Activated B cell treated with CpG ODN at 0.5 μM for 24 hours (primary cell): ENCODE measurements around the gene HEMK1. TPM values are rescaled to one million over a fixed set of nuclear protein-coding genes. Genes with fewer than 3 reads are reported as not detected.

Source experiments
- ATAC-seq: fragments of 200-7000 bp; cut with Tn5 transposase; one replicate; pipeline ENCODE4 v1.10.0; 2021; ENCODE audit warnings: low read depth, mild to moderate bottlenecking, moderate library complexity
- CTCF ChIA-PET: fragments of 350-600 bp; sonication (Branson Sonifier 250); formaldehyde crosslinking; loops from one replicate; lab custom pipeline; 2021; ENCODE audit warnings: antibody characterized with exemption; lab: Charles Lee
- POLR2A ChIA-PET: fragments of 350-600 bp; sonication (Branson Sonifier 250); formaldehyde crosslinking; loops from one replicate; lab custom pipeline; 2021; ENCODE audit warnings: antibody characterized with exemption; lab: Charles Lee
- DNase-seq: peaks from one replicate; pipeline ENCODE4 v3.0.0; 2022
- H3K27ac Mint-ChIP-seq: one replicate; pipeline ENCODE4 v1.8.0; 2020; ENCODE audit warnings: mixed read lengths
- H3K27me3 Mint-ChIP-seq: one replicate; pipeline ENCODE4 v1.8.0; 2021; ENCODE audit warnings: mixed read lengths
- H3K36me3 Mint-ChIP-seq: one replicate; pipeline ENCODE4 v1.8.0; 2021; ENCODE audit warnings: low read depth, mixed read lengths
- H3K4me1 Mint-ChIP-seq: one replicate; pipeline ENCODE4 v1.8.0; 2021; ENCODE audit warnings: mixed read lengths
- H3K4me3 Mint-ChIP-seq: one replicate; pipeline ENCODE4 v1.8.0; 2020; ENCODE audit warnings: mild to moderate bottlenecking, mixed read lengths
- H3K9me3 Mint-ChIP-seq: one replicate; pipeline ENCODE4 v1.8.0; 2020; ENCODE audit warnings: mixed read lengths
- intact Hi-C: fragments of 100-400 bp; cut with micrococcal nuclease; formaldehyde crosslinking; loops from one replicate; pipeline ENCODE4 v1.15.1; 2024
- total RNA-seq: library from RNA; stranded (reverse); gene quantifications from 2 replicates; pipeline ENCODE4 v1.2.3, GENCODE V29; 2022
- TF ChIP-seq, protein P1 (sequence below): fragments of 200-600 bp; IDR thresholded peaks from one replicate; pipeline ENCODE4 v1.8.0; 2022; ENCODE audit warnings: antibody characterized with exemption, mild to moderate bottlenecking

HEMK1 gene
- total RNA-seq, 1 donor from 2014 or later = 26.9 TPM

DNA sequence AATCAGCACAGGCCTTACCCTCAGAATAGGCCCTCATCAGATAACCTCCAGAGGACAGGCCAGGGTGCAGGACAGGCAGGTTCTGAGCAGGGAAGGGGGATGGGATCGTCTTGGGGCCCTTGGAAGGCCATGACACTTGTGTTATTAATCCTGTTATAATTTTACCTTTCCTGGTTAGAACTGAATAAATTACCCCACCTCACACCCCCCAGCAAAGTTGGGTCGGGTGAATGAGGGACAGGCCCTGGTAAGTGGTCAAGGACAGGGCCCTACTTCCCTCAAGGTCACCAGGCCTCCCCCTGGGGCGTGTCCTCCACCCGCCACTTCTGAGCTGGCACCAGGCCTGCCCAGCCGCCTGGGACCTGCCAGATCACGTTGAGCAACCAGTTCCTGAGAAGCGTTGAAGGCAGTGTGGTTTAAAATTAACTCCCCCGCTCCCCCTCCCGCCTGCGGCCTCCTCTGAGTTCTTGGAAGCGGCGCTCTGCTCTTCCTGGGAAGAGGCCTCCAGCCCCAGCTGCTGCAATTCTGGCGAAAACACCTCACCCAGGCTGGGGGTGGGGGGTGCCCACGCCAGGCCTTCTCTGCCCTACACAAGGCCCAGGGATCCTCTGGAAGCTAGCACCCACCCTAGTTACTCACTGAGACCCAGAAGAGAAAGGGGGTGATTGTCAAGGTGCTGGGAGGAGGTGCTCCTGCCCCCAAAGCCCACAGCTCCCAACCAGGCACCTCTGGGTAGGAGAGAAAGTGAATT, 31.7 kb downstream of the HEMK1 start:
- peak; percentile 61 for ATAC-seq

DNA sequence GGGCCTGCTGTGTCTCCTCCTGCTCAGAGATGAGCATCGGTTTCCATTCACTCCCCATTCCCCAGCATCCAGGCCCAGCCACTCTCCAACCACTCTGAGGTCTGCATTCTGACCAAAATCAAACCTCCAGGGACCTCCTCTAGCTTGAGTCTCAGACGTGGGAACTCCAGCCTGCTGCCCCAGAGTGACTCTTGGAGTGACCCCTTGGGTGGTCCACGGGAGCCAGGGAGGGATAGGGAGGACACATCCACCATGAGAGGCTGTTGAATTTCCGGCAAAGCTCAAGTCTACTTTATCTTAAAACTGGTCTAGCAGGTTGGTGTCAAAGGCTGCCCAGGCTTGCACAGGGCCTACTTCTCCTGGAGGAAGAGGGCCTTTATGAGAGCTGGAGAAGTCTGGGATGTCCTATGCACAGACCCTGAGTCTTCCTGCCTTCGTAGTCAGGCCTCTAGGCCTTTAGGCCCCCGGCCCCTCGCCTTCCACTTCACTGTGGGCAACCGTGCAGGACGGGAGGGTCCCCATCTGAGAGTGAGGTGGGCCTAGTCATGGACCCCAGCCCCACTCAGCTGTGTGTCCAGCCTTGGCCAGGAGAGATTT, 33.4 kb downstream of the HEMK1 start:
- ATAC-seq (no peak), DNase-seq (no peak)
- no peaks in the 10 kb centered on the region for H3K36me3 Mint-ChIP-seq
- CTCF ChIA-PET = interaction anchor here (1.5 kb wide), 2 partner anchors 12 to 13 kb away, joined by 4 to 5 read pairs; no protein-coding TSS in a partner anchor
- POLR2A ChIA-PET = interaction anchor here (1.3 to 2.6 kb wide), 3 partner anchors 9 to 33 kb away, joined by 5 to 15 read pairs (median 10); partner anchors contain the start of genes CISH and HEMK1
- H3K4me3 Mint-ChIP-seq = no peak overlapping the region
- no peaks in the 10 kb centered on the region for H3K9me3 Mint-ChIP-seq
- peak overlapping the region; percentile 63 for H3K27ac Mint-ChIP-seq
- H3K27me3 Mint-ChIP-seq = no peaks in the 10 kb centered on the region
- intact Hi-C loops = no loop called here
- H3K4me1 Mint-ChIP-seq = peaks cover 43% of the 10 kb centered on the region
- TF ChIP-seq, protein P1, sequence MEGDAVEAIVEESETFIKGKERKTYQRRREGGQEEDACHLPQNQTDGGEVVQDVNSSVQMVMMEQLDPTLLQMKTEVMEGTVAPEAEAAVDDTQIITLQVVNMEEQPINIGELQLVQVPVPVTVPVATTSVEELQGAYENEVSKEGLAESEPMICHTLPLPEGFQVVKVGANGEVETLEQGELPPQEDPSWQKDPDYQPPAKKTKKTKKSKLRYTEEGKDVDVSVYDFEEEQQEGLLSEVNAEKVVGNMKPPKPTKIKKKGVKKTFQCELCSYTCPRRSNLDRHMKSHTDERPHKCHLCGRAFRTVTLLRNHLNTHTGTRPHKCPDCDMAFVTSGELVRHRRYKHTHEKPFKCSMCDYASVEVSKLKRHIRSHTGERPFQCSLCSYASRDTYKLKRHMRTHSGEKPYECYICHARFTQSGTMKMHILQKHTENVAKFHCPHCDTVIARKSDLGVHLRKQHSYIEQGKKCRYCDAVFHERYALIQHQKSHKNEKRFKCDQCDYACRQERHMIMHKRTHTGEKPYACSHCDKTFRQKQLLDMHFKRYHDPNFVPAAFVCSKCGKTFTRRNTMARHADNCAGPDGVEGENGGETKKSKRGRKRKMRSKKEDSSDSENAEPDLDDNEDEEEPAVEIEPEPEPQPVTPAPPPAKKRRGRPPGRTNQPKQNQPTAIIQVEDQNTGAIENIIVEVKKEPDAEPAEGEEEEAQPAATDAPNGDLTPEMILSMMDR = no peak

More for the DNA sequence above, 31.7 kb downstream of the HEMK1 start:
- Mint-ChIP-seq H3K4me1 (peaks cover 40% of the 10 kb centered on the region), H3K36me3 (no peaks in the 10 kb centered on the region), H3K4me3 (peak overlapping the region; percentile 41), H3K27ac (peak overlapping the region; percentile 41), H3K27me3 (no peaks in the 10 kb centered on the region), H3K9me3 (no peaks in the 10 kb centered on the region)
- POLR2A ChIA-PET = interaction anchor here (0.5 to 2.6 kb wide), 5 partner anchors 9 to 899 kb away, joined by 3 to 15 read pairs (median 8); partner anchors contain the start of gene DCAF1
- DNase-seq = no peak
- intact Hi-C loops = loop anchor here (1.0 kb wide), 2 partner anchors 10 kb away; partner anchors contain the start of gene CISH
- CTCF ChIA-PET = interaction anchor here (0.8 to 1.5 kb wide), 2 partner anchors 10 to 30 kb away, joined by 3 to 5 read pairs; no protein-coding TSS in a partner anchor
- TF ChIP-seq, protein P1 = no peak

DNA sequence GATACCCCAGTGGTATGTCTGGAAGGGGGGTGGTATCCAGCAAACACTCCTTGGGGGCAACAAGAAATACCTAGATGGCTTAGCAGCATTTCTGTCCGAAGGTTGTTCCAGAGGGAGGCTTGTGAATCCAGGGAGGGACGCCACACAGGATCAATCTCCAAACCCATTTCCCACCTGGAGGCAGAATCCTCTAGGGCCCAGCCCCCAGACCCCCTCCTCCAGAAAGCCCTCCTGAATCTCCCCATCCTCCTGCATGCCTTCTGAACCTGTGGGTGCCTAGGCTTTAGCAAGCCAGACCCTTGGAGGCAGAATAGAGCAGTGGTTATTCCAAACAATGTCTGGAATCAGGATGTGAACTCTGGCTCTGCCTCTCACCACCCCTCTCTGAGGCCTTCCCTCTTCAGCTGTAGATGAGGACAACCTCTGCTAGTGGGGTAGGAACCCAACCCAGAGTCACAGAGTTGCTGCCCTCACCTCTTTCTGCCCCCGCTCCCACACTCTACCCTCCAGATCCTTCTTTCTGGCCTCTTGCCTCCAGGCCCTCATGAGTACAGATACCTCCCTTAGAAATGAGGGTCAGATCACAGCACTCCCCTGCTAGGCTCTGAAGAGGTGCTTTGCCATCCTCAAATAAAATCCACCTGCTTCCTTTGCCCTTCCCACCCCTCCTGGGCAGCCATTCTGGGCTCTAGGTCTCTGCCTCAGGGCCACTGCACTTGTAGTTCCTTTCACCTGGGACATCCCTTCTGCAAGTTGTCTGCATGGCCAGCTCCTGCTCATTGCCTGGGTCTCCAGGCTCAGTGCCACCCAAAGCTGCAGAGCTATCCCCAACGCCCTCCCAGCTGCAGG, 34.2 kb downstream of the HEMK1 start:
- DNase-seq = no peak
- intact Hi-C loops = no loop called here
- no peak overlapping the region for H3K27ac Mint-ChIP-seq
- no peak overlapping the region for H3K4me3 Mint-ChIP-seq
- H3K4me1 Mint-ChIP-seq = peaks cover 43% of the 10 kb centered on the region
- no peaks in the 10 kb centered on the region for H3K27me3 Mint-ChIP-seq
- TF ChIP-seq, protein P1 = no peak
- no peaks in the 10 kb centered on the region for H3K36me3 Mint-ChIP-seq
- no peak for ATAC-seq
- no peaks in the 10 kb centered on the region for H3K9me3 Mint-ChIP-seq
- CTCF ChIA-PET = no interaction called here
- POLR2A ChIA-PET = interaction anchor here (2.1 kb wide), 1 partner anchor 34 kb away, joined by 10 read pairs; the partner anchor contains the start of gene HEMK1

DNA sequence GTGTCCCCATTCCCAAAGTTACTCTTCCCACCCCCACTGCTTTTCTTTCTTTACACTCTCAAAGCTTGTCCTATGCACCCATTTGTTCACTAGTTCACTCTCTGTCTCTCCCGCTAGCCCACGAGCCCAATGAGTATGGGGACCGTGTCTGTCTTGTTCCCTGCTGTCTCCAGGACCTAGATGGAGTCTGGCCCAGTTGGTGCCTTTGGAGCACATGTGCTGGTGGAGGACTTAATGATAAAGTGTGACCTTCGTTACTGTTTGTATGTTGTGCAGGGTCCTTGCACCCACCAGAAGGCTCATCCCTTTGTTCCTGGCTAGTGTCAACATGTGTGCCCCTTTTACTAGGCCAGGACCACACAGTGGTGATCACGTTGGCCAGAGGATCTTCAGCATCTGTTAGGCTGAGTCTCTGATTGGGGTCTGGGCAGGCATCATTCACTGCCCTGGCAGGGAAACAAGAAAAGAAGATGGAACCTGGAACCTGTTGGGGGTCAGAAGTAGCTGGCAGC, 34.8 kb downstream of the HEMK1 start:
- H3K9me3 Mint-ChIP-seq = no peaks in the 10 kb centered on the region
- H3K4me1 Mint-ChIP-seq = peaks cover 43% of the 10 kb centered on the region
- H3K36me3 Mint-ChIP-seq = no peaks in the 10 kb centered on the region
- no peak for ATAC-seq
- TF ChIP-seq, protein P1 = no peak
- H3K27me3 Mint-ChIP-seq = no peaks in the 10 kb centered on the region
- ChIA-PET POLR2A (interaction anchor here (0.8 to 2.1 kb wide), 4 partner anchors 13 to 35 kb away, joined by 3 to 12 read pairs (median 6); partner anchors contain the start of genes HEMK1 and MAPKAPK3), CTCF (interaction anchor here (1.2 kb wide), 1 partner anchor 14 kb away, joined by 6 read pairs; no protein-coding TSS in a partner anchor)
- H3K27ac Mint-ChIP-seq = peak overlapping the region; percentile 56
- DNase-seq = no peak
- intact Hi-C loops = no loop called here
- H3K4me3 Mint-ChIP-seq = no peak overlapping the region
